HCT116 (cell line): ENCODE measurements around the gene CSRP1. TPM values are rescaled to one million over a fixed set of nuclear protein-coding genes. Genes with fewer than 3 reads are reported as not detected.

Source experiments
- ATAC-seq: fragments of 200-7000 bp; cut with Tn5 transposase; 2 replicates; pipeline ENCODE4 v1.9.1; 2020; ENCODE audit warnings: mild to moderate bottlenecking, moderate library complexity
- BruUV-seq: library from RNA; stranded (reverse); fragments of 400-500 nt; replicated peaks from 2 replicates; lab custom pipeline; 2021; lab: Mats Ljungman, UMichigan
- CTCF ChIA-PET: fragments of 300-600 bp; sonication (Branson Sonifier 250); formaldehyde crosslinking; loops from one replicate; lab custom pipeline; 2021; ENCODE audit warnings: antibody characterized with exemption; lab: Charles Lee
- POLR2A ChIA-PET: fragments of 300-600, 350-600 bp; sonication (Branson Sonifier 250); formaldehyde crosslinking; loops from one replicate; lab custom pipeline; 2021; ENCODE audit warnings: antibody characterized with exemption; lab: Charles Lee
- RAD21 ChIA-PET, 2 experiments: fragments of 300-600 bp; sonication (Branson Sonifier 250); formaldehyde crosslinking; loops; one replicate each; lab custom pipeline; 2023; ENCODE audit warnings: low total read pairs in 2 of 2; ENCODE audit not compliant: uncharacterized antibody in 2 of 2, unreplicated experiment in 2 of 2, low non-redundant PET in 1 of 2; lab: Charles Lee
- DNase-seq: peaks from one replicate; pipeline ENCODE4 v3.0.0-alpha.2; 2010; ENCODE audit warnings: low read depth, low spot score
- H2AFZ ChIP-seq: fragments of 200-600 bp; shearing (Covaris generic), sonication (generic); 2 replicates; pipeline ENCODE4 v1.6.1; 2017; ENCODE audit warnings: low read depth, mixed run types, mixed read lengths, antibody characterized with exemption, low read length; ENCODE audit not compliant: poor library complexity, severe bottlenecking
- H3K27ac ChIP-seq: 2 replicates; pipeline ENCODE4 v1.5.1; 2012; ENCODE audit warnings: low read depth, low read length
- H3K27me3 ChIP-seq: fragments of 200-600 bp; sonication (generic); 2 replicates; pipeline ENCODE4 v1.6.1; 2016; ENCODE audit warnings: mixed run types, low read length, mixed read lengths; ENCODE audit not compliant: insufficient read depth
- H3K36me3 ChIP-seq, 2 experiments: fragments of 200-500 bp in 1 of 2; fragments of 200-600 bp in 1 of 2; sonication (Bioruptor generic) in 1 of 2; sonication (generic) in 1 of 2; 2 replicates each; pipeline versions ENCODE4 v1.5.1 to v1.6.1; 2014 to 2016; ENCODE audit warnings: low read length in 2 of 2, inconsistent platforms in 1 of 2, mixed read lengths in 1 of 2, mixed run types in 1 of 2; ENCODE audit not compliant: insufficient read depth in 2 of 2, control insufficient read depth in 1 of 2
- H3K4me1 ChIP-seq, 2 experiments: fragments of 200-600 bp in 1 of 2; sonication (generic) in 1 of 2; 2 replicates each; pipeline versions ENCODE4 v1.5.1 to v1.6.1; 2012 to 2017; ENCODE audit warnings: low read length in 2 of 2, inconsistent platforms in 1 of 2, mild to moderate bottlenecking in 1 of 2, mixed read lengths in 1 of 2, mixed run types in 1 of 2, moderate library complexity in 1 of 2; ENCODE audit not compliant: insufficient read depth in 2 of 2, control insufficient read depth in 1 of 2
- H3K4me2 ChIP-seq: fragments of 200-600 bp; sonication (generic); 2 replicates; pipeline ENCODE4 v1.6.1; 2017; ENCODE audit warnings: mixed run types, low read length, mixed read lengths
- H3K4me3 ChIP-seq, 2 experiments: fragments of 200-600 bp in 1 of 2; sonication (generic) in 1 of 2; replicated peaks in 1 of 2; 2 replicates each; pipeline ENCODE4 v1.5.1; 2011 to 2016; ENCODE audit warnings: low read length in 2 of 2, control low read depth in 1 of 2, low read depth in 1 of 2, mild to moderate bottlenecking in 1 of 2, mixed read lengths in 1 of 2, mixed run types in 1 of 2
- H3K79me2 ChIP-seq: fragments of 200-600 bp; sonication (generic); 2 replicates; pipeline ENCODE4 v1.6.1; 2017; ENCODE audit warnings: mild to moderate bottlenecking, mixed run types, low read length, moderate library complexity, mixed read lengths; ENCODE audit not compliant: insufficient read depth
- H3K9ac ChIP-seq: fragments of 200-600 bp; sonication (generic); 2 replicates; pipeline ENCODE4 v1.6.1; 2016; ENCODE audit warnings: low read length, mixed read lengths
- H3K9me2 ChIP-seq: fragments of 200-600 bp; sonication (generic), shearing (Covaris generic); 2 replicates; pipeline ENCODE4 v1.6.1; 2017; ENCODE audit warnings: mixed run types, mild to moderate bottlenecking, moderate library complexity; ENCODE audit not compliant: insufficient read depth
- H3K9me3 ChIP-seq, 2 experiments: fragments of 200-500 bp in 1 of 2; fragments of 200-600 bp in 1 of 2; sonication (Bioruptor generic) in 1 of 2; sonication (generic) in 1 of 2; 2 replicates each; pipeline ENCODE4 v1.6.1; 2014 to 2017; ENCODE audit warnings: low read length in 2 of 2, mixed read lengths in 2 of 2, inconsistent platforms in 1 of 2, low read depth in 1 of 2, mild to moderate bottlenecking in 1 of 2, mixed run types in 1 of 2, moderate library complexity in 1 of 2; ENCODE audit not compliant: control insufficient read depth in 1 of 2, insufficient read depth in 1 of 2
- H4K20me1 ChIP-seq: fragments of 200-600 bp; sonication (generic), shearing (Covaris generic); 2 replicates; pipeline ENCODE4 v1.6.1; 2017; ENCODE audit warnings: mixed run types, mild to moderate bottlenecking, moderate library complexity; ENCODE audit not compliant: insufficient read depth
- CTCF ChIP-seq, 3 experiments: fragments of 200-600 bp in 1 of 3; sonication (generic) in 1 of 3; IDR thresholded peaks in 2 of 3; conservative IDR thresholded peaks in 1 of 3; 2 replicates each; pipeline ENCODE4 v1.5.1; 2012 to 2017; ENCODE audit warnings: low read depth in 2 of 3, low read length in 2 of 3, antibody characterized with exemption in 1 of 3, borderline replicate concordance in 1 of 3, control low read depth in 1 of 3, mild to moderate bottlenecking in 1 of 3, mixed read lengths in 1 of 3, mixed run types in 1 of 3, moderate library complexity in 1 of 3; ENCODE audit not compliant: insufficient read depth in 1 of 3
- JUND ChIP-seq: IDR thresholded peaks from 2 replicates; pipeline ENCODE4 v1.6.1; 2012
- REST ChIP-seq: IDR thresholded peaks from 2 replicates; pipeline ENCODE4 v1.6.1; 2012; ENCODE audit warnings: low read depth
- SP1 ChIP-seq: IDR thresholded peaks from 2 replicates; pipeline ENCODE4 v1.6.1; 2012; ENCODE audit warnings: low read depth
- TCF7L2 ChIP-seq: IDR thresholded peaks from 2 replicates; pipeline ENCODE4 v1.7.0; 2011; ENCODE audit warnings: borderline replicate concordance, inconsistent platforms; ENCODE audit not compliant: insufficient read depth, insufficient read length; ENCODE audit errors: extremely low read depth
- YY1 ChIP-seq: IDR thresholded peaks from 2 replicates; pipeline ENCODE4 v1.6.1; 2011; ENCODE audit warnings: low read length, low read depth, moderate library complexity, mild to moderate bottlenecking; ENCODE audit not compliant: insufficient replicate concordance; ENCODE audit errors: extremely low read depth
- ZFX ChIP-seq: fragments of 450-650 bp; IDR thresholded peaks from 2 replicates; pipeline ENCODE4 v1.6.1; 2017
- ZNF274 ChIP-seq: fragments of 200-500 bp; sonication (Bioruptor generic); IDR thresholded peaks from 2 replicates; pipeline ENCODE4 v1.6.1; 2014; ENCODE audit warnings: mild to moderate bottlenecking, low read depth, low read length, inconsistent platforms
- intact Hi-C: fragments of 100-400 bp; cut with micrococcal nuclease; formaldehyde crosslinking; loops from 2 replicates; pipeline ENCODE4 v1.10.0; 2022
- total RNA-seq: library from RNA; stranded (reverse); gene quantifications from one replicate; pipeline ENCODE4 v1.2.1, GENCODE V29; 2021; ENCODE audit not compliant: unreplicated experiment

CSRP1 gene
- total RNA-seq, 1 experiment from 2014 or later, result 51.7 TPM

- Histone ChIP-seq H3K9ac (no peak overlapping the region; the same call in 1 of the 2 replicates), H3K79me2 (no peaks in the 10 kb centered on the region), H3K9me2 (no peaks in the 10 kb centered on the region), H3K27me3 (no peaks in the 10 kb centered on the region), H3K36me3 (no peaks in the 10 kb centered on the region), H4K20me1 (no peaks in the 10 kb centered on the region), H3K9me3 (no peaks in the 10 kb centered on the region), H3K4me2 (peak overlapping the region; percentile 46), H2AFZ (peak overlapping the region; percentile 30), H3K4me1 (peaks cover 26 to 49% of the 10 kb centered on the region in 2 experiments), H3K4me3 (no peak overlapping the region), H3K27ac (no peak overlapping the region)
- no peak for TF ChIP-seq CTCF (IDR thresholded peaks at IDR 0.05 in 2 of 3, conservative IDR thresholded peaks at IDR 0.05 in 1 of 3; ENCODE audit: borderline replicate concordance in 1 of 3, insufficient read depth in 1 of 3, low read depth in 2 of 3, low read length in 2 of 3)
- POLR2A ChIA-PET, result interaction anchor here (1.8 kb wide), 1 partner anchor 50 kb away, joined by 3 read pairs; the partner anchor contains the start of gene CSRP1
- DNase-seq, result no peak
- no TSS peak for BruUV-seq
- ATAC-seq, result no peak
- CTCF ChIA-PET, result interaction anchor here (0.8 to 2.0 kb wide), 5 partner anchors 9 to 57 kb away, joined by 3 to 8 read pairs (median 4); partner anchors contain the start of gene PHLDA3
- intact Hi-C loops, result no loop called here
- RAD21 ChIA-PET, result no interaction called here
Measured at GRCh38 chr1:201456499-201457309, 50.2 kb downstream of the CSRP1 start.

- intact Hi-C loops, result no loop called here
- Histone ChIP-seq H3K9me2 (no peaks in the 10 kb centered on the region), H3K4me3 (no peak overlapping the region), H3K4me1 (peaks cover 11 to 33% of the 10 kb centered on the region in 2 experiments), H3K9ac (no peak overlapping the region), H2AFZ (no peak overlapping the region), H3K27ac (no peak overlapping the region), H3K9me3 (no peaks in the 10 kb centered on the region), H3K27me3 (no peaks in the 10 kb centered on the region), H4K20me1 (no peaks in the 10 kb centered on the region), H3K79me2 (no peaks in the 10 kb centered on the region), H3K4me2 (no peak overlapping the region), H3K36me3 (no peaks in the 10 kb centered on the region)
- DNase-seq (no peak), ATAC-seq (no peak)
- ChIA-PET CTCF (interaction anchor here (0.9 kb wide), 1 partner anchor 8 kb away, joined by 3 read pairs; no protein-coding TSS in a partner anchor), POLR2A (interaction anchor here (1.8 kb wide), 1 partner anchor 52 kb away, joined by 3 read pairs; the partner anchor contains the start of gene CSRP1), RAD21 (no interaction called here)
- BruUV-seq, result no TSS peak
- TF ChIP-seq REST (no peak), SP1 (no peak), JUND (no peak), ZFX (no peak), CTCF (IDR thresholded peaks at IDR 0.05 in 2 of 3, conservative IDR thresholded peaks at IDR 0.05 in 1 of 3; ENCODE audit: borderline replicate concordance in 1 of 3, insufficient read depth in 1 of 3, low read depth in 2 of 3, low read length in 2 of 3) (no peak), YY1 (no peak), ZNF274 (no peak), TCF7L2 (no peak)
Measured at GRCh38 chr1:201455098-201455497, 51.8 kb downstream of the CSRP1 start.
